HL-60 (cell line): ENCODE data around the gene OMA1.

Experiments used
- GABPA ChIP-seq: IDR thresholded peaks from 2 replicates; pipeline ENCODE4 v1.6.1; 2012; ENCODE audit warnings: low read depth
- POLR2AphosphoS5 ChIP-seq: IDR thresholded peaks from 2 replicates; pipeline ENCODE4 v1.6.1; 2012; ENCODE audit warnings: low read depth
- REST ChIP-seq: IDR thresholded peaks from 2 replicates; pipeline ENCODE4 v1.6.1; 2012; ENCODE audit warnings: low read depth; ENCODE audit not compliant: insufficient replicate concordance
- TF ChIP-seq, protein P1 (sequence below): IDR thresholded peaks from one replicate; pipeline ENCODE4 v1.5.1; 2011; ENCODE audit warnings: low read length, control low read depth, inconsistent platforms; ENCODE audit not compliant: insufficient read depth

DNA sequence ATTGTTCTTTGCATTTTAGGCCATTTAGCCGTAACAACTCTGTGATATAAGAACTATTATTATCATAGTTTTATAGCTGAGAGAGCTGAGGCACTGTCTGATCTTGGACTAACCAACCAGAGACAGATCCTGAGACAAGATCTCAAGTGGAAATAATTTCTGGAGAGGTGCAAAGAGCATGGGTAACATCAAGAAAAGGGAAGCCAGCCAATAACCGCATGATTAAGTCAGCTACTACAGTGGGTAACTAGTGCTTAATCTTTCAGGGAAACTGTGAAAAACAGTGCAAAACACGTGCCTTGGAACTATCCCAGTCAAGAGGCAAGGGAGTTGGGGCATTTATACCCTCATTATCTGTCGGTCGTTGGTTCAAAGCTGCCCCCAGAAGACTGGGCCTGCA is 105.8 kb downstream of the OMA1 start:
- TF ChIP-seq, protein P1, sequence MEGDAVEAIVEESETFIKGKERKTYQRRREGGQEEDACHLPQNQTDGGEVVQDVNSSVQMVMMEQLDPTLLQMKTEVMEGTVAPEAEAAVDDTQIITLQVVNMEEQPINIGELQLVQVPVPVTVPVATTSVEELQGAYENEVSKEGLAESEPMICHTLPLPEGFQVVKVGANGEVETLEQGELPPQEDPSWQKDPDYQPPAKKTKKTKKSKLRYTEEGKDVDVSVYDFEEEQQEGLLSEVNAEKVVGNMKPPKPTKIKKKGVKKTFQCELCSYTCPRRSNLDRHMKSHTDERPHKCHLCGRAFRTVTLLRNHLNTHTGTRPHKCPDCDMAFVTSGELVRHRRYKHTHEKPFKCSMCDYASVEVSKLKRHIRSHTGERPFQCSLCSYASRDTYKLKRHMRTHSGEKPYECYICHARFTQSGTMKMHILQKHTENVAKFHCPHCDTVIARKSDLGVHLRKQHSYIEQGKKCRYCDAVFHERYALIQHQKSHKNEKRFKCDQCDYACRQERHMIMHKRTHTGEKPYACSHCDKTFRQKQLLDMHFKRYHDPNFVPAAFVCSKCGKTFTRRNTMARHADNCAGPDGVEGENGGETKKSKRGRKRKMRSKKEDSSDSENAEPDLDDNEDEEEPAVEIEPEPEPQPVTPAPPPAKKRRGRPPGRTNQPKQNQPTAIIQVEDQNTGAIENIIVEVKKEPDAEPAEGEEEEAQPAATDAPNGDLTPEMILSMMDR = no peak
- TF ChIP-seq REST (no peak), POLR2AphosphoS5 (no peak), GABPA (no peak)
